Measurements from ENCODE around the gene GATAD2B.

GATAD2B gene

GRCh38 chr1:153763365-153764225 is 159.2 kb downstream of the GATAD2B start:
- TF ChIP-seq CTCF (IDR thresholded peaks at IDR 0.05): no peak

- TF ChIP-seq CTCF (IDR thresholded peaks at IDR 0.05): no peak
Observed at GRCh38 chr1:153760440-153760839, 162.3 kb downstream of the GATAD2B start.
